Choroid plexus epithelial cell (primary cell): ENCODE data around the gene NTMT1.
A peak's percentile ranks its signal among the peaks of the same experiment; 100 is the strongest.
"Not testable (repeated sequence)": the region's sequence is repeated elsewhere in the genome, so short reads cannot be mapped to it uniquely, and the experiment has no call there.

Source experiments
- DNase-seq: peaks from one replicate; pipeline ENCODE4 v3.0.0-alpha.2; 2010; ENCODE audit warnings: low read depth
- H3K4me3 ChIP-seq: 2 replicates; pipeline ENCODE4 v1.5.1; 2011; ENCODE audit warnings: low read depth, mild to moderate bottlenecking, control low read depth, low read length, moderate library complexity
- CTCF ChIP-seq: conservative IDR thresholded peaks from 2 replicates; pipeline ENCODE4 v1.5.1; 2011; ENCODE audit warnings: low read depth, mild to moderate bottlenecking, control low read depth, inconsistent platforms, low read length, moderate library complexity

NTMT1 gene

GRCh38 chr9:129656795-129657390 lies 30.9 kb downstream of the NTMT1 start:
- DNase-seq = no peak
- no peak overlapping the region for H3K4me3 ChIP-seq
- TF ChIP-seq CTCF = no peak

GRCh38 chr9:129661029-129661428 lies 35.1 kb downstream of the NTMT1 start:
- no peak overlapping the region for H3K4me3 ChIP-seq
- no peak for TF ChIP-seq CTCF
- no peak for DNase-seq

- DNase-seq, H3K4me3 ChIP-seq: not testable (repeated sequence)
These were observed 36.3 kb downstream of the NTMT1 start for GRCh38 chr9:129662239-129662638.

- H3K4me3 ChIP-seq = peak overlapping the region; percentile 36
- DNase-seq = no peak
- no peak for TF ChIP-seq CTCF
These were observed 38.9 kb downstream of the NTMT1 start for GRCh38 chr9:129664746-129665388.

GRCh38 chr9:129665389-129665775 lies 39.4 kb downstream of the NTMT1 start, which contains the start of gene PRRX2:
PRRX2 (plus strand) TSS chr9:129665647; CDS start chr9:129665868, 221 bp downstream.
- peak within 1 kb of the TSS; percentile 36 for H3K4me3 ChIP-seq
- DNase-seq = no peak
- no peak for TF ChIP-seq CTCF

GRCh38 chr9:129665814-129666520 lies 40.0 kb downstream of the NTMT1 start:
- DNase-seq = no peak
- H3K4me3 ChIP-seq = peak overlapping the region; percentile 22
- no peak for TF ChIP-seq CTCF

GRCh38 chr9:129666575-129666974 lies 40.6 kb downstream of the NTMT1 start:
- no peak overlapping the region for H3K4me3 ChIP-seq
- no peak for TF ChIP-seq CTCF
- no peak for DNase-seq
